IMR-90 (cell line): Measurements from ENCODE around the gene LY6G6D. TPM values are rescaled to one million over a fixed set of nuclear protein-coding genes. Genes with fewer than 3 reads are reported as not detected.

ENCODE experiments used
- ATAC-seq: fragments of 200-7000 bp; cut with Tn5 transposase; 2 replicates; pipeline ENCODE4 v1.9.1; 2020; ENCODE audit warnings: low read depth, mild to moderate bottlenecking, moderate library complexity
- Bru-seq: library from RNA; stranded (reverse); fragments of 400-500 nt; gene quantifications from one replicate; lab custom pipeline; 2021; lab: Mats Ljungman, UMichigan
- BruChase-seq, 2 experiments: library from RNA; stranded (reverse); fragments of 400-500 nt; gene quantifications; one replicate each; lab custom pipeline; 2021; lab: Mats Ljungman, UMichigan
- BruUV-seq: library from RNA; stranded (reverse); fragments of 400-500 nt; replicated peaks from 2 replicates; lab custom pipeline; 2021; lab: Mats Ljungman, UMichigan
- CTCF ChIA-PET: fragments of 300-600 bp; formaldehyde crosslinking; extraction: SDS; loops from one replicate; lab custom pipeline; 2021; ENCODE audit warnings: antibody characterized with exemption; lab: Yijun Ruan, JAX
- POLR2A ChIA-PET: fragments of 300-600 bp; sonication (Branson Sonifier 250); formaldehyde crosslinking; loops from one replicate; lab custom pipeline; 2022; ENCODE audit warnings: antibody characterized with exemption; ENCODE audit not compliant: unreplicated experiment; lab: Charles Lee
- DNase-seq: peaks from one replicate; pipeline ENCODE4 v3.0.0; 2013
- H2AFZ ChIP-seq: replicated peaks from 2 replicates; pipeline ENCODE3; 2013; ENCODE audit warnings: low read length, mild to moderate bottlenecking; ENCODE audit not compliant: poor library complexity
- H2AK5ac ChIP-seq: 2 replicates; pipeline ENCODE4 v1.6.1; 2013; ENCODE audit warnings: low read depth, low read length, inconsistent platforms
- H2AK9ac ChIP-seq: replicated peaks from 2 replicates; pipeline ENCODE3; 2013; ENCODE audit warnings: mild to moderate bottlenecking, low read depth, low read length, moderate library complexity; ENCODE audit not compliant: poor library complexity
- H2BK120ac ChIP-seq: 2 replicates; pipeline ENCODE4 v1.6.1; 2013; ENCODE audit warnings: low read depth, low read length, inconsistent platforms
- H2BK15ac ChIP-seq: 3 replicates; pipeline ENCODE4 v1.6.1; 2013; ENCODE audit warnings: low read depth, low read length, inconsistent platforms
- H2BK20ac ChIP-seq: 2 replicates; pipeline ENCODE4 v1.6.1; 2013; ENCODE audit warnings: low read depth, mild to moderate bottlenecking, inconsistent platforms, low read length, moderate library complexity
- H2BK5ac ChIP-seq: 2 replicates; pipeline ENCODE4 v1.6.1; 2013; ENCODE audit warnings: mild to moderate bottlenecking, low read depth, low read length, inconsistent platforms; ENCODE audit not compliant: poor library complexity, severe bottlenecking
- H3K14ac ChIP-seq: replicated peaks from 2 replicates; pipeline ENCODE4 v1.6.1; 2013; ENCODE audit warnings: low read depth, low read length, inconsistent platforms
- H3K18ac ChIP-seq: 2 replicates; pipeline ENCODE4 v1.6.1; 2013; ENCODE audit warnings: low read depth, low read length, control low read depth
- H3K23ac ChIP-seq: 2 replicates; pipeline ENCODE4 v1.6.1; 2013; ENCODE audit warnings: low read depth, low read length, inconsistent platforms
- H3K27ac ChIP-seq: 2 replicates; pipeline ENCODE4 v1.5.1; 2013; ENCODE audit warnings: mild to moderate bottlenecking, control low read depth, low read length; ENCODE audit not compliant: insufficient read depth
- H3K27me3 ChIP-seq: 2 replicates; pipeline ENCODE4 v1.6.1; 2013; ENCODE audit warnings: low read length; ENCODE audit not compliant: control insufficient read depth, insufficient read depth
- H3K36me3 ChIP-seq: 2 replicates; pipeline ENCODE4 v1.6.1; 2013; ENCODE audit warnings: low read length, mixed read lengths; ENCODE audit not compliant: control insufficient read depth, insufficient read depth
- H3K4ac ChIP-seq: 2 replicates; pipeline ENCODE4 v1.6.1; 2013; ENCODE audit warnings: low read depth, low read length, inconsistent platforms
- H3K4me1 ChIP-seq: 2 replicates; pipeline ENCODE4 v1.6.1; 2013; ENCODE audit warnings: low read length, mixed read lengths; ENCODE audit not compliant: control insufficient read depth, insufficient read depth
- H3K4me2 ChIP-seq: 2 replicates; pipeline ENCODE4 v1.6.1; 2013; ENCODE audit warnings: low read depth, mild to moderate bottlenecking, control low read depth, low read length, moderate library complexity
- H3K4me3 ChIP-seq: 2 replicates; pipeline ENCODE4 v1.5.1; 2013; ENCODE audit warnings: low read depth, mild to moderate bottlenecking, control low read depth, low read length, moderate library complexity; ENCODE audit not compliant: insufficient read depth
- H3K56ac ChIP-seq: 2 replicates; pipeline ENCODE4 v1.6.1; 2013; ENCODE audit warnings: low read length, inconsistent platforms; ENCODE audit not compliant: insufficient read depth; ENCODE audit errors: extremely low read depth
- H3K79me1 ChIP-seq, 2 experiments: 2 replicates each; pipeline ENCODE4 v1.6.1; 2013; ENCODE audit warnings: low read length in 2 of 2, inconsistent platforms in 1 of 2, low read depth in 1 of 2
- H3K9ac ChIP-seq: 2 replicates; pipeline ENCODE4 v1.6.1; 2013; ENCODE audit warnings: low read depth, low read length, control low read depth
- H3K9me1 ChIP-seq: 2 replicates; pipeline ENCODE4 v1.6.1; 2013; ENCODE audit warnings: low read length, inconsistent platforms; ENCODE audit not compliant: insufficient read depth
- H3K9me3 ChIP-seq: 2 replicates; pipeline ENCODE4 v1.6.1; 2013; ENCODE audit warnings: low read length; ENCODE audit not compliant: control insufficient read depth, insufficient read depth
- H4K20me1 ChIP-seq: 2 replicates; pipeline ENCODE4 v1.6.1; 2013; ENCODE audit warnings: low read length, inconsistent platforms; ENCODE audit not compliant: insufficient read depth
- H4K5ac ChIP-seq: 2 replicates; pipeline ENCODE4 v1.6.1; 2013; ENCODE audit warnings: mild to moderate bottlenecking, low read depth, low read length, control low read depth
- H4K8ac ChIP-seq, 2 experiments: 2 replicates each; pipeline ENCODE4 v1.6.1; 2013; ENCODE audit warnings: low read depth in 2 of 2, low read length in 2 of 2, control low read depth in 1 of 2, inconsistent platforms in 1 of 2
- H4K91ac ChIP-seq: 2 replicates; pipeline ENCODE4 v1.6.1; 2013; ENCODE audit warnings: low read depth, low read length, inconsistent platforms; ENCODE audit not compliant: insufficient read depth
- MAZ ChIP-seq: IDR thresholded peaks from 2 replicates; pipeline ENCODE4 v1.6.1; 2012; ENCODE audit warnings: low read depth, mild to moderate bottlenecking, low read length, improper control_type of control experiment, moderate library complexity, borderline replicate concordance
- RCOR1 ChIP-seq: IDR thresholded peaks from 2 replicates; pipeline ENCODE4 v1.6.1; 2012; ENCODE audit warnings: mild to moderate bottlenecking, low read length, improper control_type of control experiment; ENCODE audit not compliant: insufficient replicate concordance
- SMC3 ChIP-seq: fragments of 150-350 bp; IDR thresholded peaks from 2 replicates; pipeline ENCODE4 v1.6.1; 2016; ENCODE audit warnings: low read depth, mild to moderate bottlenecking, antibody characterized with exemption, low read length, moderate library complexity
- WGBS, 2 experiments: methylation state at CpG; one replicate each; pipeline versions ENCODE4 v1.1.5 to v1.1.7; 2013; ENCODE audit warnings: missing lambda C conversion rate in 2 of 2; ENCODE audit not compliant: insufficient read length in 1 of 2; ENCODE audit errors: extremely low coverage in 2 of 2; 5-methylcytosine and 5-hydroxymethylcytosine counted together
- dilution Hi-C: fragments of 300-500 bp; cut with HindIII; formaldehyde crosslinking; loops from one replicate; pipeline ENCODE4 v1.14.3; 2018; ENCODE audit warnings: low sequenced_read_pairs; ENCODE audit not compliant: unreplicated experiment
- in situ Hi-C: fragments of 300-500 bp; cut with MboI; formaldehyde crosslinking; loops from 3 replicates; pipeline ENCODE4 v1.14.3; 2019; ENCODE audit warnings: low sequenced_read_pairs, inconsistent platforms, mixed read lengths
- intact Hi-C: fragments of 100-400 bp; cut with micrococcal nuclease; formaldehyde crosslinking; loops from 2 replicates; pipeline ENCODE4 v1.10.0; 2022
- long read RNA-seq: library from polyadenylated mRNA; unstranded; transcript quantifications from one replicate; pipeline ENCODE4 v2.0.0, GENCODE V29; 2021; ENCODE audit not compliant: unreplicated experiment
- polyA plus RNA-seq, 3 experiments: library from polyadenylated mRNA; depleted of rRNA; stranded (reverse); fragments of >200 nt; gene quantifications; 2 replicates each; pipeline ENCODE4 v1.2.3, GENCODE V29; 2012; ENCODE audit warnings: low replicate concordance in 1 of 3
- total RNA-seq: library from RNA; depleted of rRNA; stranded (reverse); fragments of >200 nt; gene quantifications from 2 replicates; pipeline ENCODE4 v1.2.3, GENCODE V29; 2012; rRNA removed

The LY6G6D gene
- total RNA-seq (not detected in 2 replicates), polyA plus RNA-seq (2012; rRNA removed) (not detected in 2 replicates), Bru-seq, nascent RNA (not detected), BruChase-seq, experiment 1, labeled RNA remaining after a 6-hour chase (not detected), BruChase-seq, experiment 2, labeled RNA remaining after a 2-hour chase (not detected)
- not detected in 2 replicates for polyA plus RNA-seq (2012; cell fraction: cytosol; rRNA removed)
- not detected in 2 replicates for polyA plus RNA-seq (2012; cell fraction: nucleus; rRNA removed; ENCODE audit: low replicate concordance)
- long read RNA-seq, result 0 reads

- H3K4me3 ChIP-seq, result no peak within 1 kb of the TSS
- ChIA-PET CTCF (interaction anchor here (0.6 kb wide), 1 partner anchor 17 kb away, joined by 3 read pairs; no protein-coding TSS in a partner anchor), POLR2A (interaction anchor here (0.5 kb wide), 1 partner anchor 24 kb away, joined by 3 read pairs; the partner anchor contains the start of gene MSH5)
- no peak within 1 kb of the TSS for H4K5ac ChIP-seq
- dilution Hi-C loops (no loop called here), in situ Hi-C loops (no loop called here), intact Hi-C loops (no loop called here)
- H3K56ac ChIP-seq, result no peak within 1 kb of the TSS
- DNase-seq (no peak), ATAC-seq (no peak)
- TF ChIP-seq MAZ, result no peak
- no peak for TF ChIP-seq RCOR1
- TF ChIP-seq SMC3, result no peak
- no peak within 1 kb of the TSS for H3K4ac ChIP-seq
- no TSS peak for BruUV-seq
- H3K9me1 ChIP-seq, result peaks cover 4% of the 10 kb centered on the region; the same call in 1 of the 2 replicates
- no peak within 1 kb of the TSS for H2AK5ac ChIP-seq
- no peaks in the 10 kb centered on the region for H3K4me1 ChIP-seq
- H2BK5ac ChIP-seq, result no peak within 1 kb of the TSS
- H3K9ac ChIP-seq, result no peak within 1 kb of the TSS
- no peaks in the 10 kb centered on the region; the same call in 1 of the 2 replicates for H4K20me1 ChIP-seq
- H2BK20ac ChIP-seq, result no peak within 1 kb of the TSS
- H4K91ac ChIP-seq, result no peak within 1 kb of the TSS
- no peak within 1 kb of the TSS for H3K14ac ChIP-seq
- no peak within 1 kb of the TSS for H2AFZ ChIP-seq
- H4K8ac ChIP-seq, result no peak within 1 kb of the TSS
- H3K27ac ChIP-seq, result no peak within 1 kb of the TSS
- no peaks in the 10 kb centered on the region for H3K79me1 ChIP-seq
- no peaks in the 10 kb centered on the region for H3K36me3 ChIP-seq
- H2AK9ac ChIP-seq, result peak within 1 kb of the TSS; percentile 52
- H3K4me2 ChIP-seq, result no peak within 1 kb of the TSS
- 52% methylated on average over 8 of the region's 16 CpGs; no CpG with 5 or more reads in 1 of the 2 experiments for WGBS, 2 experiments
- 0 out of 2 replicates have a peak within 1 kb of the TSS, but pooled peaks have one; percentile 59 for H3K23ac ChIP-seq
- H2BK120ac ChIP-seq, result no peak within 1 kb of the TSS
- H2BK15ac ChIP-seq, result no peak within 1 kb of the TSS
- no peaks in the 10 kb centered on the region for H3K9me3 ChIP-seq
- no peak within 1 kb of the TSS for H3K18ac ChIP-seq
- peaks cover 32% of the 10 kb centered on the region for H3K27me3 ChIP-seq
These were observed at the start of gene LY6G6D for GRCh38 chr6:31715022-31715958. Gene LY6G6D, plus strand, starts transcription at chr6:31715348. Its CDS starts 8 bp downstream, at chr6:31715356.
